Gastrocnemius medialis (tissue), 4 donors: ENCODE results near the gene TMEM200C. TPM values are rescaled to one million over a fixed set of nuclear protein-coding genes. Genes with fewer than 3 reads are reported as not detected.

Experiments
- ATAC-seq, 2 donors: fragments of 150-250 bp; one replicate each; pipeline ENCODE4 v1.9.1; 2016
- DNase-seq, 2 donors: peaks; one replicate each; pipeline ENCODE4 v3.0.0-alpha.2; 2019
- H3K27ac ChIP-seq, 4 donors: fragments of 200-600 bp; sonication (generic); 1 replicate in 1 of 4; 2 replicates in 3 of 4; pipeline ENCODE4 v1.5.1; 2016 to 2018; ENCODE audit warnings: mild to moderate bottlenecking in 2 of 4, moderate library complexity in 1 of 4
- H3K27me3 ChIP-seq, 3 donors: fragments of 200-600 bp; sonication (generic) in 2 of 3; 1 replicate in 1 of 3; 2 replicates in 2 of 3; pipeline versions ENCODE4 v1.5.1 to v1.6.0; 2016 to 2019; ENCODE audit warnings: mild to moderate bottlenecking in 1 of 3, moderate library complexity in 1 of 3
- H3K36me3 ChIP-seq, 2 donors: fragments of 200-600 bp; sonication (generic) in 1 of 2; one replicate each; pipeline ENCODE4 v1.5.1; 2017 to 2018
- H3K4me1 ChIP-seq, 2 donors: fragments of 200-600 bp; sonication (generic) in 1 of 2; one replicate each; pipeline ENCODE4 v1.5.1; 2016 to 2017; ENCODE audit warnings: mild to moderate bottlenecking in 2 of 2
- H3K4me3 ChIP-seq, 4 donors: fragments of 200-600 bp; sonication (generic) in 3 of 4; 1 replicate in 1 of 4; 2 replicates in 3 of 4; pipeline ENCODE4 v1.5.1; 2016 to 2019; ENCODE audit warnings: mild to moderate bottlenecking in 2 of 4
- H3K9me3 ChIP-seq, 3 donors: fragments of 200-600 bp; sonication (generic) in 2 of 3; 1 replicate in 1 of 3; 2 replicates in 2 of 3; pipeline ENCODE4 v1.5.1; 2016 to 2019
- CTCF ChIP-seq, 5 experiments: fragments of 450-650 bp in 3 of 5; fragments of 200-600 bp in 2 of 5; sonication (generic) in 2 of 5; IDR thresholded peaks in 4 of 5; conservative IDR thresholded peaks in 1 of 5; 1 replicate in 4 of 5; 2 replicates in 1 of 5; pipeline ENCODE4 v1.5.1; 2016 to 2019; ENCODE audit warnings: antibody characterized with exemption in 5 of 5, mild to moderate bottlenecking in 3 of 5, moderate library complexity in 3 of 5
- POLR2A ChIP-seq, 2 donors: fragments of 450-650 bp; IDR thresholded peaks; one replicate each; pipeline ENCODE4 v1.6.1; 2017; ENCODE audit warnings: antibody characterized with exemption in 2 of 2, mild to moderate bottlenecking in 2 of 2, moderate library complexity in 2 of 2
- in situ Hi-C, 4 donors: fragments of 200-750 bp; cut with MboI; loops; one replicate each; pipeline versions ENCODE4 v1.15.0 to v1.8.0; 2017; ENCODE audit warnings: low sequenced_read_pairs in 4 of 4
- intact Hi-C: fragments of 100-400 bp; cut with DNase I; formaldehyde crosslinking; loops from one replicate; pipeline ENCODE4 v1.15.1; 2023; ENCODE audit warnings: low total_unique reads
- total RNA-seq, 4 donors: library from RNA; depleted of rRNA; stranded (reverse); fragments of >200 nt; gene quantifications; one replicate each; pipeline versions ENCODE4 v1.1.0 to v1.2.3, GENCODE V29; 2016

The TMEM200C gene
- total RNA-seq, 4 donors from 2014 or later = 0.07 TPM; not detected in 3

- DNase-seq (no peak), ATAC-seq (no peak)
- Histone ChIP-seq H3K4me1 (no peaks in the 10 kb centered on the region), H3K4me3 (no peak overlapping the region), H3K36me3 (no peaks in the 10 kb centered on the region), H3K9me3 (no peaks in the 10 kb centered on the region), H3K27me3 (no peaks in the 10 kb centered on the region), H3K27ac (no peak overlapping the region)
- intact Hi-C loops (no loop called here), in situ Hi-C loops (no loop called here)
- TF ChIP-seq CTCF (IDR thresholded peaks at IDR 0.05 in 4 of 5, conservative IDR thresholded peaks at IDR 0.05 in 1 of 5) = no peak
- TF ChIP-seq POLR2A (IDR thresholded peaks at IDR 0.05) = no peak
Observed at GRCh38 chr18:5930789-5931188, 35.5 kb upstream of the TMEM200C start.

- TF ChIP-seq POLR2A (IDR thresholded peaks at IDR 0.05) (no peak), CTCF (IDR thresholded peaks at IDR 0.05 in 4 of 5, conservative IDR thresholded peaks at IDR 0.05 in 1 of 5) (no peak)
- no peak for ATAC-seq
- no peak overlapping the region for H3K4me3 ChIP-seq
- H3K27ac ChIP-seq = no peak overlapping the region
- no peaks in the 10 kb centered on the region for H3K9me3 ChIP-seq
- intact Hi-C loops (no loop called here), in situ Hi-C loops (no loop called here)
- H3K4me1 ChIP-seq = no peaks in the 10 kb centered on the region
- no peaks in the 10 kb centered on the region for H3K36me3 ChIP-seq
- H3K27me3 ChIP-seq = no peaks in the 10 kb centered on the region
- no peak for DNase-seq
Observed at GRCh38 chr18:5918205-5918858, 23.0 kb upstream of the TMEM200C start.

GRCh38 chr18:5914951-5915350, 19.6 kb upstream of the TMEM200C start:
- Histone ChIP-seq H3K27ac (no peak overlapping the region), H3K27me3 (no peaks in the 10 kb centered on the region), H3K9me3 (no peaks in the 10 kb centered on the region), H3K4me3 (no peak overlapping the region), H3K36me3 (no peaks in the 10 kb centered on the region), H3K4me1 (no peaks in the 10 kb centered on the region)
- in situ Hi-C loops = no loop called here
- intact Hi-C loops = no loop called here
- no peak for TF ChIP-seq POLR2A (IDR thresholded peaks at IDR 0.05)
- no peak for TF ChIP-seq CTCF (IDR thresholded peaks at IDR 0.05 in 4 of 5, conservative IDR thresholded peaks at IDR 0.05 in 1 of 5)
- no peak for DNase-seq
- ATAC-seq = no peak

- Histone ChIP-seq H3K4me3 (no peak overlapping the region), H3K27me3 (no peaks in the 10 kb centered on the region), H3K4me1 (no peaks in the 10 kb centered on the region), H3K27ac (no peak overlapping the region), H3K9me3 (no peaks in the 10 kb centered on the region), H3K36me3 (no peaks in the 10 kb centered on the region)
- ATAC-seq (no peak), DNase-seq (no peak)
- TF ChIP-seq POLR2A (IDR thresholded peaks at IDR 0.05) = no peak
- TF ChIP-seq CTCF (IDR thresholded peaks at IDR 0.05 in 4 of 5, conservative IDR thresholded peaks at IDR 0.05 in 1 of 5) = no peak
- intact Hi-C loops = no loop called here
- in situ Hi-C loops = no loop called here
Observed at GRCh38 chr18:5914016-5914415, 18.7 kb upstream of the TMEM200C start.

GRCh38 chr18:5912566-5912965, 17.2 kb upstream of the TMEM200C start:
- DNase-seq = no peak
- ATAC-seq = no peak
- Histone ChIP-seq H3K27me3 (no peaks in the 10 kb centered on the region), H3K4me3 (no peak overlapping the region), H3K36me3 (no peaks in the 10 kb centered on the region), H3K27ac (no peak overlapping the region), H3K4me1 (no peaks in the 10 kb centered on the region), H3K9me3 (no peaks in the 10 kb centered on the region)
- in situ Hi-C loops = no loop called here
- intact Hi-C loops = no loop called here
- TF ChIP-seq CTCF (IDR thresholded peaks at IDR 0.05 in 4 of 5, conservative IDR thresholded peaks at IDR 0.05 in 1 of 5) = no peak
